Liver (tissue), 9 donors: ENCODE data around the gene AGBL4. TPM values are rescaled to one million over a fixed set of nuclear protein-coding genes. Genes with fewer than 3 reads are reported as not detected.

Experiments
- DNase-seq: peaks from one replicate; pipeline ENCODE4 v3.0.0-alpha.2; 2017; ENCODE audit warnings: low spot score
- H3K27ac ChIP-seq, 2 donors: one replicate each; pipeline ENCODE4 v1.7.0; 2013; ENCODE audit warnings: inconsistent platforms in 2 of 2, low read length in 2 of 2, control low read depth in 1 of 2, low read depth in 1 of 2, mild to moderate bottlenecking in 1 of 2
- H3K27me3 ChIP-seq, 4 donors: one replicate each; pipeline versions ENCODE4 v1.6.1 to v1.7.0; 2013; ENCODE audit warnings: low read length in 3 of 4, inconsistent platforms in 1 of 4, mild to moderate bottlenecking in 1 of 4, moderate library complexity in 1 of 4; ENCODE audit not compliant: control insufficient read depth in 4 of 4, insufficient read depth in 4 of 4
- H3K36me3 ChIP-seq, 4 donors: one replicate each; pipeline versions ENCODE4 v1.6.1 to v1.7.0; 2013; ENCODE audit warnings: low read length in 3 of 4, mild to moderate bottlenecking in 3 of 4, low read depth in 1 of 4, moderate library complexity in 1 of 4; ENCODE audit not compliant: control insufficient read depth in 4 of 4, insufficient read depth in 3 of 4
- H3K4me1 ChIP-seq, 4 donors: one replicate each; pipeline versions ENCODE4 v1.6.1 to v1.7.0; 2013; ENCODE audit warnings: low read length in 3 of 4, mild to moderate bottlenecking in 3 of 4, moderate library complexity in 1 of 4; ENCODE audit not compliant: control insufficient read depth in 4 of 4, insufficient read depth in 4 of 4
- H3K4me3 ChIP-seq, 3 donors: one replicate each; pipeline versions ENCODE4 v1.6.1 to v1.7.0; 2013; ENCODE audit warnings: low read length in 3 of 3, control low read depth in 1 of 3, low read depth in 1 of 3, mild to moderate bottlenecking in 1 of 3
- H3K9ac ChIP-seq, 2 donors: one replicate each; pipeline ENCODE4 v1.7.0; 2013; ENCODE audit warnings: low read length in 2 of 2, mild to moderate bottlenecking in 2 of 2, moderate library complexity in 2 of 2, control low read depth in 1 of 2, low read depth in 1 of 2
- H3K9me3 ChIP-seq, 4 donors: one replicate each; pipeline versions ENCODE4 v1.6.1 to v1.7.0; 2013; ENCODE audit warnings: low read length in 3 of 4; ENCODE audit not compliant: control insufficient read depth in 4 of 4
- ATF3 ChIP-seq: IDR thresholded peaks from 2 replicates; pipeline ENCODE4 v1.6.1; 2016; ENCODE audit warnings: antibody characterized with exemption
- CTCF ChIP-seq: fragments of 150-350 bp; IDR thresholded peaks from 2 replicates; pipeline ENCODE4 v1.5.1; 2017; ENCODE audit warnings: improper control_type of control experiment, low read depth, low read length; ENCODE audit not compliant: missing input control
- EGR1 ChIP-seq, 2 donors: IDR thresholded peaks; 2 replicates each; pipeline ENCODE4 v1.6.1; 2016 to 2018; ENCODE audit warnings: antibody characterized with exemption in 2 of 2, low read depth in 2 of 2
- FOXA1 ChIP-seq: IDR thresholded peaks from 2 replicates; pipeline ENCODE4 v1.6.1; 2016; ENCODE audit warnings: antibody characterized with exemption
- FOXA2 ChIP-seq: IDR thresholded peaks from 2 replicates; pipeline ENCODE4 v1.6.1; 2016; ENCODE audit warnings: antibody characterized with exemption
- GABPA ChIP-seq, 2 donors: IDR thresholded peaks in 1 of 2; conservative IDR thresholded peaks in 1 of 2; 2 replicates each; pipeline ENCODE4 v1.6.1; 2016; ENCODE audit warnings: antibody characterized with exemption in 2 of 2, mild to moderate bottlenecking in 1 of 2, moderate library complexity in 1 of 2
- HNF4A ChIP-seq, 2 donors: conservative IDR thresholded peaks; 2 replicates each; pipeline ENCODE4 v1.6.1; 2016; ENCODE audit warnings: antibody characterized with exemption in 2 of 2, mild to moderate bottlenecking in 2 of 2
- HNF4G ChIP-seq: IDR thresholded peaks from 2 replicates; pipeline ENCODE4 v1.6.1; 2016; ENCODE audit warnings: antibody characterized with exemption
- JUND ChIP-seq, 2 donors: IDR thresholded peaks; 2 replicates each; pipeline ENCODE4 v1.6.1; 2016; ENCODE audit warnings: antibody characterized with exemption in 2 of 2
- MAX ChIP-seq: IDR thresholded peaks from 2 replicates; pipeline ENCODE4 v1.6.1; 2016; ENCODE audit warnings: antibody characterized with exemption
- NR2F2 ChIP-seq: IDR thresholded peaks from 2 replicates; pipeline ENCODE4 v1.6.1; 2016; ENCODE audit warnings: antibody characterized with exemption
- RAD21 ChIP-seq, 2 donors: IDR thresholded peaks; 2 replicates each; pipeline ENCODE4 v1.6.1; 2016; ENCODE audit warnings: antibody characterized with exemption in 2 of 2, mild to moderate bottlenecking in 2 of 2
- REST ChIP-seq: IDR thresholded peaks from 2 replicates; pipeline ENCODE4 v1.6.1; 2016; ENCODE audit warnings: antibody characterized with exemption, mild to moderate bottlenecking
- RXRA ChIP-seq, 2 donors: IDR thresholded peaks; 2 replicates each; pipeline ENCODE4 v1.6.1; 2017 to 2018; ENCODE audit warnings: antibody characterized with exemption in 2 of 2, mild to moderate bottlenecking in 1 of 2
- SP1 ChIP-seq: IDR thresholded peaks from 2 replicates; pipeline ENCODE4 v1.6.1; 2018; ENCODE audit warnings: antibody characterized with exemption, mild to moderate bottlenecking
- TAF1 ChIP-seq: conservative IDR thresholded peaks from 2 replicates; pipeline ENCODE4 v1.6.1; 2016; ENCODE audit warnings: antibody characterized with exemption, mild to moderate bottlenecking
- YY1 ChIP-seq: IDR thresholded peaks from 2 replicates; pipeline ENCODE4 v1.6.1; 2016; ENCODE audit warnings: antibody characterized with exemption, mild to moderate bottlenecking
- ZBTB33 ChIP-seq: IDR thresholded peaks from 2 replicates; pipeline ENCODE4 v1.6.1; 2016; ENCODE audit warnings: antibody characterized with exemption
- WGBS: extraction: QIAGEN DNeasy Blood & Tissue Kit; methylation state at CpG from one replicate; pipeline ENCODE4 v1.1.7; 2013; 5-methylcytosine and 5-hydroxymethylcytosine counted together
- polyA plus RNA-seq, 2 donors: library from polyadenylated mRNA; stranded (reverse) in 1 of 2; unstranded in 1 of 2; fragments of 200-250 nt in 1 of 2; fragments of >200 nt in 1 of 2; fragmentation: Nextera tagmentation in 1 of 2; extraction: Ambion mirVana in 1 of 2; gene quantifications; one replicate each; pipeline versions ENCODE4 v1.2.1 to v1.2.3, GENCODE V29; 2013 to 2015
- total RNA-seq, 2 donors: library from RNA; depleted of rRNA; stranded (reverse); fragments of >200 nt; gene quantifications; one replicate each; pipeline ENCODE4 v1.2.3, GENCODE V29; 2014
- donor health status: healthy.
- donor health status: healthy.
- donor health status: healthy.
- donor health status: healthy.
- donor health status: healthy.

AGBL4 gene
- total and polyA plus RNA-seq, 4 donors = 0.75 to 0.76 TPM; not detected in 2

DNA sequence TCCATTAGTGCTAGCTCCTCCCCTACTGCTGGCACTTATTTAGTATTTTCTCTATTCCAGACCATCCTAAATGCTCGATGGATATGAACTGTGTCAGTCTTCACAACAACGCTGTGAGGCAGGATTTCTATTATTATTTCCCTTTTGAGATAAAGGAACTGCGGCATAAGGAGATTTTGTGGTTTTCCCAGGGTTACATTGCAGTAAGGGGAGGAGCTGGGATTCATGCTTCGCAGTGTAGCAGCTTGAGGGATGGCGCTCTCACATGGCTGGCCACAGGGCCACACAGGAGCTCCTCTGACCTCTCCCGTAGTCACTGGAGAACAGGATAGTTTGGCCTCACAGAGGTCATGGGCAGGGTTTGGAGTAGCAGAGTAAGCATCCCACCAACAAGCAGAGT, 1364.0 kb downstream of the AGBL4 start:
- no peak overlapping the region for H3K9ac ChIP-seq
- WGBS = 77% methylated on average over 6 of the region's 6 CpGs
- no peak overlapping the region for H3K4me3 ChIP-seq
- TF ChIP-seq CTCF = no peak
- no peak for TF ChIP-seq NR2F2
- no peak for TF ChIP-seq RXRA (IDR thresholded peaks at IDR 0.05)
- TF ChIP-seq TAF1 = no peak
- TF ChIP-seq YY1 = no peak
- TF ChIP-seq ATF3 = no peak
- TF ChIP-seq RAD21 (IDR thresholded peaks at IDR 0.05) = no peak
- TF ChIP-seq GABPA (IDR thresholded peaks at IDR 0.05 in 1 of 2, conservative IDR thresholded peaks at IDR 0.05 in 1 of 2) = no peak
- no peaks in the 10 kb centered on the region for H3K27me3 ChIP-seq
- peaks cover 0 to 15% (median 7%) of the 10 kb centered on the region in 4 donors for H3K4me1 ChIP-seq
- H3K27ac ChIP-seq = no peak overlapping the region
- no peak for DNase-seq
- no peaks in the 10 kb centered on the region for H3K36me3 ChIP-seq
- no peaks in the 10 kb centered on the region for H3K9me3 ChIP-seq

- no peak overlapping the region for H3K4me3 ChIP-seq
- DNase-seq = no peak
- H3K27ac ChIP-seq = no peak overlapping the region
- WGBS = 70% methylated on average over 4 of the region's 4 CpGs
- no peaks in the 10 kb centered on the region for H3K9me3 ChIP-seq
- H3K36me3 ChIP-seq = no peaks in the 10 kb centered on the region
- no peak overlapping the region for H3K9ac ChIP-seq
- no peaks in the 10 kb centered on the region for H3K27me3 ChIP-seq
- peaks cover 0 to 16% (median 8%) of the 10 kb centered on the region in 4 donors for H3K4me1 ChIP-seq
- TF ChIP-seq EGR1 (IDR thresholded peaks at IDR 0.05; ENCODE audit: low read depth in 2 of 2) (no peak), HNF4A (conservative IDR thresholded peaks at IDR 0.05) (peak; percentile 14 to 68), TAF1 (no peak), RXRA (IDR thresholded peaks at IDR 0.05) (peak in 1 of 2 donors; percentile 52), ATF3 (no peak), ZBTB33 (no peak), MAX (no peak)
These were observed 1366.3 kb downstream of the AGBL4 start for GRCh38 chr1:48657413-48657812.

DNA sequence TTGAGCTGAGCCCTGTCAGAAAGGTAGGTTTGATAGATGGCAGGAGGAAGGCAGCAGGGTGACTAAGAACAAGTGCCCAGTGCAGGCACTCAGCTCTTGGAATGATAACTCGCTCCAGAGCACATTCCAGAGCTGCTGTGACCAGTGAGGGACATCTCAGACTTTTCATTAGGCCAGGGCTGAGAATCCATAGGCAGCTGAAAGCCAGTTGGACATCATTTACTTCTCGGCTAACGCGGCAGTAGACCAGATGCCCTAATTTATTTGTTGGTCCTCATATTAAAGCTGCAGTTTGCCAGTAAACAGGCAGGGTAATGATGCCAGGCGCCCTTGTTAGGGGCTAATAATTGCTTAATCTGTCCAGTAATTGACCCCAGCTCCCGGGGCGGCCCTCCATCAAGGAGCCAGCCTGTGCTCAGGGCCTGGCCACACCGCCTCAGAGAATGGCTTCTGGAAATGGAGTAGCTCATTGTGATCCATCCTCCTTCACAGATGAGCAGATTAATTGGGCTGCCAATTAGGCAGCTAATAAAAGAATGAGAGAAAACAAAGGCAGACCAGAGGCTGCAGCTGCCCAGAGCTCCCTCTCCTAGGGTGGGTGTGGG, 1369.0 kb downstream of the AGBL4 start:
- Histone ChIP-seq H3K27me3 (no peaks in the 10 kb centered on the region), H3K9ac (no peak overlapping the region), H3K9me3 (peaks cover 0 to 2% (median 0%) of the 10 kb centered on the region in 4 donors), H3K27ac (no peak overlapping the region), H3K4me3 (no peak overlapping the region), H3K36me3 (no peaks in the 10 kb centered on the region), H3K4me1 (peaks cover 0 to 20% (median 12%) of the 10 kb centered on the region in 4 donors)
- whole genome bisulfite sequencing = 93% methylated on average over 8 of the region's 8 CpGs
- DNase-seq = no peak
- TF ChIP-seq RXRA (IDR thresholded peaks at IDR 0.05) = no peak
- TF ChIP-seq YY1 = no peak
- no peak for TF ChIP-seq MAX
- TF ChIP-seq REST = no peak
- no peak for TF ChIP-seq NR2F2
- no peak for TF ChIP-seq HNF4G
- TF ChIP-seq SP1 = no peak
- TF ChIP-seq HNF4A (conservative IDR thresholded peaks at IDR 0.05) = no peak
- no peak for TF ChIP-seq JUND (IDR thresholded peaks at IDR 0.05)
- TF ChIP-seq ATF3 = no peak
- no peak for TF ChIP-seq RAD21 (IDR thresholded peaks at IDR 0.05)
- no peak for TF ChIP-seq GABPA (IDR thresholded peaks at IDR 0.05 in 1 of 2, conservative IDR thresholded peaks at IDR 0.05 in 1 of 2)
- TF ChIP-seq FOXA2 = no peak
- no peak for TF ChIP-seq FOXA1
- TF ChIP-seq EGR1 (IDR thresholded peaks at IDR 0.05; ENCODE audit: low read depth in 2 of 2) = no peak
